NB4 (cell line): ENCODE data around the gene CUEDC2.

ENCODE experiments used
- DNase-seq: peaks from one replicate; pipeline ENCODE4 v3.0.0; 2010; ENCODE audit warnings: low read depth
- H3K4me3 ChIP-seq: one replicate; pipeline ENCODE4 v1.5.1; 2011; ENCODE audit warnings: mild to moderate bottlenecking, low read depth, low read length, moderate library complexity
- MYC ChIP-seq: IDR thresholded peaks from 2 replicates; pipeline ENCODE4 v1.6.1; 2011; ENCODE audit warnings: low read depth, low read length
- POLR2A ChIP-seq: IDR thresholded peaks from 2 replicates; pipeline ENCODE4 v1.6.1; 2011; ENCODE audit warnings: mild to moderate bottlenecking; ENCODE audit not compliant: insufficient read length; ENCODE audit errors: extremely low read depth
- TF ChIP-seq, protein P1 (sequence below): IDR thresholded peaks from 2 replicates; pipeline ENCODE4 v1.6.1; 2011; ENCODE audit warnings: low read depth, low read length
- TF ChIP-seq, protein P2 (sequence below): IDR thresholded peaks from one replicate; pipeline ENCODE4 v1.5.1; 2012; ENCODE audit warnings: low read depth, low read length

The CUEDC2 gene

DNA sequence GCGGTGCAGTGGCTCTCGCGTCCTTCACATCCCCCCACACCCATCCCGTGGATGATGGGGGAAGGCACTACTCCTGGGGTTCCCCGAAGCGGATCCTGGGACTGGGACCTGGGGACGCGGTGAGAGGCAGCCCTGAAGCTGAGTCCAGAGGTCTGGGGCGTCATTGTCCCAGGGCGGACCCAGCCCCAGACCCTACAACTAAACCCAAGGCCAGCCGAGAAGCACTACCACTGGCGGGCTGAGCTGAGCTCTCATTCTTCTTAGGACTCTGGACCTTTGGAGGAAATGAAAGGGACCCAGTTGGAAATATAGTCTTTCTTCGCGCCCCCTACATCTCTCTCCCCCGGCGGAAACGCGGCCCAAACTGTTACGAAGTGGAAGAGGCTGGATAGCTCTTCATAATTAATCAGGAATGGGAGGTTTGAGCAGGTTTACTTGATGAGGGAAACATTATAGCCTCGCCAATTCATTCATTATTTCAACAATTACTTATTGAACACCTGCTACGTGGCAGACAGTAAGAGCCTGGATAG is 12.1 kb downstream of the CUEDC2 start:
- TF ChIP-seq, protein P1, sequence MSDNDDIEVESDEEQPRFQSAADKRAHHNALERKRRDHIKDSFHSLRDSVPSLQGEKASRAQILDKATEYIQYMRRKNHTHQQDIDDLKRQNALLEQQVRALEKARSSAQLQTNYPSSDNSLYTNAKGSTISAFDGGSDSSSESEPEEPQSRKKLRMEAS, result no peak
- no peak for TF ChIP-seq MYC
- TF ChIP-seq, protein P2, sequence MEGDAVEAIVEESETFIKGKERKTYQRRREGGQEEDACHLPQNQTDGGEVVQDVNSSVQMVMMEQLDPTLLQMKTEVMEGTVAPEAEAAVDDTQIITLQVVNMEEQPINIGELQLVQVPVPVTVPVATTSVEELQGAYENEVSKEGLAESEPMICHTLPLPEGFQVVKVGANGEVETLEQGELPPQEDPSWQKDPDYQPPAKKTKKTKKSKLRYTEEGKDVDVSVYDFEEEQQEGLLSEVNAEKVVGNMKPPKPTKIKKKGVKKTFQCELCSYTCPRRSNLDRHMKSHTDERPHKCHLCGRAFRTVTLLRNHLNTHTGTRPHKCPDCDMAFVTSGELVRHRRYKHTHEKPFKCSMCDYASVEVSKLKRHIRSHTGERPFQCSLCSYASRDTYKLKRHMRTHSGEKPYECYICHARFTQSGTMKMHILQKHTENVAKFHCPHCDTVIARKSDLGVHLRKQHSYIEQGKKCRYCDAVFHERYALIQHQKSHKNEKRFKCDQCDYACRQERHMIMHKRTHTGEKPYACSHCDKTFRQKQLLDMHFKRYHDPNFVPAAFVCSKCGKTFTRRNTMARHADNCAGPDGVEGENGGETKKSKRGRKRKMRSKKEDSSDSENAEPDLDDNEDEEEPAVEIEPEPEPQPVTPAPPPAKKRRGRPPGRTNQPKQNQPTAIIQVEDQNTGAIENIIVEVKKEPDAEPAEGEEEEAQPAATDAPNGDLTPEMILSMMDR, result no peak
- TF ChIP-seq POLR2A, result no peak

DNA sequence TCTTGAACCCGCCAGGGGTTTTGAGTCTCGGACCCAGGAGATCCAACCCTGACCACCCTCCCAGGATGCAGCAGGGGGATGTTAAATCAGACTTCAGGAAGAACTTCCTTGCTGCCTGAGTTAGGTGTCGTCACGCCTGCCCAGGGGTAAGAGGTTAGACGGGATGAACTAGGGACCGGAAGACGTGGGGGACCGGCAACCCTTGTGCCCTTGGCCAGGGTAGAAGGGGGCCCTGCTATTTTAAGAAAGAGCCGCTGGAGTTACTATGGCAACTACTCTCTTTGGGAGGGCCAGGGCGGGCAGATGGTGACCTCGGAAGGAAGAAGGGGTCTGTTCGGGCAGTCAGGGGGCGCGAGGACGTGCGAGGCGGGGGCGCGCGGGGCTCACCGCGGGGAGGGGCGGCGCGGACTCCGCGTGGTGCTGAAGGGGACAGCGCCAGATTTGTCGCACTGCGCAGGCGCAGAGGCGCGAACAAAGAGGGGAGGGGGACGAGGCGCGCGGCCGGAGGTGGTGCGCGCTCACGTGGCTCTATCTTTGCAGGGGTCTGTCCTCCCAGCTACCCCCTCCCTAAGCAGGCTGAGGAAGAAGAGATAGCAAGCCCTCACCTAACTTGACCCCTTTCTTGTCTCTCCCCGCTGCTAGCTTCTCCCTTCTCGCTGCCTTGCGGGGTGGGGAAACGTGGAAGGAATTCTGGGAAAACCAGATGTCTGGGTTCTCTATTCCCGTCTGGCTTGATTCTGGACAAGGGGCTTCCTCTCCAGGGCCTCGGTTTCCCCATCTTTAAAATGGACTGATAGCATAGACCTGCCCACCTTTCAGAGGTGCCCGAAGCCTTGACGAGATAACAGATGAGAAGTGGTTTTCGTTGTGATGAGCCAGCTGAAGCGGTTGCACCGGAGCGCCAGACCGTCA is 12.8 kb downstream of the CUEDC2 start:
- TF ChIP-seq MYC (no peak), POLR2A (no peak)
- TF ChIP-seq, protein P2, result peak; percentile 3
- TF ChIP-seq, protein P1, result no peak
- peak overlapping the region; percentile 88 for H3K4me3 ChIP-seq
- DNase-seq, result peak; percentile 66

More for the DNA sequence above, 12.1 kb downstream of the CUEDC2 start:
- no peak for DNase-seq
- H3K4me3 ChIP-seq, result peak overlapping the region; percentile 88

DNA sequence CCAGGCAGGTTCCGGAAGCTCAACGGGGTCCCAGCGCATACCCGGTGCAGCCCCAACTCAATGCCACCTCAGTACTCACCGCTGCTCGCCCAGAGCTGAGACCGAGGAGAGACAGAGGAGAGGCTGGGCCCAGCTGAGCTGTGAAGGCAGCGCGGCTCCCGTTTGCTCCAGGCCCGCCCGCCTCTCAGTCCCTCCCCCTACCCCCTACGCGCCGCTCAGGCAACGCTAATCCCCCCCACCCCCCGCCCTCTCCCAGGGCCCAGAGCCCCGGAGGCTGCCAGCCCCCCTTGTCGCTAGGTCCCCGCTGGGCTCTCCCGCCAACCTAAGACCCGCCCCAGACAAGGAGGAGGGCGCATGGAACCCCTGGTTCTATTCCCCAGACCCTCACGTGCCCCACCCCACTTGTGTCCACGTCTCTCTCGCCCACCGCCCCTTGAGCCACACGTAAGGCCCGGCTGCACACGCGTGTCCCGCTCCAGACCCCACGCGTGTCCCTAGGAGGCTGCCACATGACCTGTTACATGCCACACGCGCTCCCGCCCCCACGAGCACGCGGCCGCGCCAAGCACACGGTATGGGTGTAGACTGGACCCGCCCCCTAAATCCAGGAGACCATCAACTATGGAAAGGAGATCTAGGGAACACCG is 13.6 kb downstream of the CUEDC2 start, which contains the start of gene PSD:
TSS of gene PSD (minus strand) at position 164 of the 647 bp plus-strand sequence. CDS start 1,747 bp downstream, outside the sequence.
- no peak for DNase-seq
- TF ChIP-seq POLR2A (no peak), MYC (no peak)
- TF ChIP-seq, protein P2, result no peak
- TF ChIP-seq, protein P1, result no peak
- H3K4me3 ChIP-seq, result no peak within 1 kb of the TSS

DNA sequence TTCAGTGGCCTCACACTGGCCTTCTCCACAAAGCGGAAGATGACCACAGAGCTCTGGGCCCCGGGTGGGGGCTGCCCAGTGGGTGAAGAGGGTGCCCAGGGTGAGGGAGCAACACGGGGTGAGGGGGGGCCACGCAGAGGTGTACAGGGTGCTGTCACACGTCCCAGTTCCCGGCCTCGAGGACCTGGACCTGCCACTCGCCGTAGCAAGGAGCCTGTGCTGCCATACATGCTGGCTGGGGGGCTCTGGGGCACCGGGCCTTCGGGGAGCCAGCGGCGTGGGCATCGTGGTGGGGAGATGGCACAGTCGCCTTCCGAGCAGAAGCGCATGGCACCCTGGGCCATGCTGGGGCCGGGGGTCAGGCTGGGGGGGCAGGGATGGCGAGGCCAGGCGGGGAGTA is 15.7 kb downstream of the CUEDC2 start:
- no peak overlapping the region for H3K4me3 ChIP-seq
- TF ChIP-seq, protein P2, result no peak
- TF ChIP-seq MYC, result no peak
- no peak for TF ChIP-seq POLR2A
- TF ChIP-seq, protein P1, result no peak
- DNase-seq, result no peak

DNA sequence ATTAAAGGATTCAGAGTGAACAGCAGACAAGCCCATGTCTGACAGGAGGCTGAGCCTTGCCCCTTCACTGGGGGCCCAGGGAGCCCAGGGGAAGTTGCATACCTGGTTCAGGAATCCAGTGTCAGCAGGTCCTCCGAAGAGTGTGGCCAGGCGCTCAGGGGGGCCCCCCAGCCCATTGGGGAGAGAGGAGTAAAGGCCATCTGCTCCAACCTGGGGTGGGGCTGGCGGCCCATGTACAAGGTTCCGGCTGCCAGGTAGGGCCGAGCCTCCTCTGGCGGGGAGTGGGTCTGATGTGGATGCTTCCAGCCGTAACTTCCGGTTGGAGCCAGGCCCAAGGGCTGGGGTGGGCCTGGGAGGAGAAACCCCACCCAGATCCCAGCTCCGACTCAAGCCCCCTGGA is 16.1 kb downstream of the CUEDC2 start:
- DNase-seq, result no peak
- no peak overlapping the region for H3K4me3 ChIP-seq
- TF ChIP-seq, protein P1, result no peak
- TF ChIP-seq MYC (no peak), POLR2A (no peak)
- TF ChIP-seq, protein P2, result no peak
